ENCODE measurements around the gene RAPGEF4. TPM values are rescaled to one million over a fixed set of nuclear protein-coding genes. Genes with fewer than 3 reads are reported as not detected.
"Not testable (repeated sequence)": the region's sequence is repeated elsewhere in the genome, so short reads cannot be mapped to it uniquely, and the experiment has no call there.

The RAPGEF4 gene
- total RNA-seq, 1 donor from 2014 or later: 12.8 TPM

DNA sequence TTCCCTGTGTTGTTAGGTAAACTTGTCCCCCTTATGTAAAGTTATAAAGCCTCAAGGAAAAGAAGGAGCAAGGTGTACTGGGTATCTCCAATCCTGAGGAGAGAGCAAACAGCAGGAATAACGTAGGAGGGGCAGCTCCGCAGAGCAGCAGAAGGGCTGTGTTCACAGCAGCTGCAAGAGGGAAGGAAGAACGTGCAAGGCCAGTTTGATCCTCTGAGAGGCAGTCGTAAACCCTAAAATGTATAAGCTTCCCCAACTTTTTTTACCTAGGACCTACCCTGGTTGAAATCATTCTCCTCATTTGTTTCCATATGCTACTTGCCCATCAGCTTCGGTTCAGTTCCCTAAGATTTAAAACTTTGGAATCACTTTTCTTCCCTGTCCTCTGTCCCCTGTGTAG, 288.1 kb downstream of the RAPGEF4 start:
- ATAC-seq (no peak), DNase-seq (ENCODE audit: low spot score) (no peak)

DNA sequence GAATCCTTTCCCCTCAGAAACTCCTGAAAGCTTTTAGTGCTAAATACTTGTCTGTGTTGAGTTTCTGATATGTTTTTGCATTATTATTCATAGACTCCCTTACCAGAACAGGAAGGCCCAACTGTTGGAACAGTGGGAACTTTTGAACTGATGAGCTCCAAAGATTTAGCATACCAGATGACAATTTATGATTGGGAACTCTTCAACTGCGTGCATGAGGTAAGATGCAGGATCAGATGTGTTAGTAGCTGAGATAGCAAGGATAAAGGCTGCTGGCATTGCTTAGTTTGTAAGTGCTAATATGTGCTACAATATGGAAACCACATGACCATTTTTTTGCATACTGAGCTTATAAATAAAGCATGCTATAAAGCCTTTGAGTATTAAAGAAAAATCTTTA, 290.8 kb downstream of the RAPGEF4 start:
- ATAC-seq (no peak), DNase-seq (ENCODE audit: low spot score) (no peak)

DNA sequence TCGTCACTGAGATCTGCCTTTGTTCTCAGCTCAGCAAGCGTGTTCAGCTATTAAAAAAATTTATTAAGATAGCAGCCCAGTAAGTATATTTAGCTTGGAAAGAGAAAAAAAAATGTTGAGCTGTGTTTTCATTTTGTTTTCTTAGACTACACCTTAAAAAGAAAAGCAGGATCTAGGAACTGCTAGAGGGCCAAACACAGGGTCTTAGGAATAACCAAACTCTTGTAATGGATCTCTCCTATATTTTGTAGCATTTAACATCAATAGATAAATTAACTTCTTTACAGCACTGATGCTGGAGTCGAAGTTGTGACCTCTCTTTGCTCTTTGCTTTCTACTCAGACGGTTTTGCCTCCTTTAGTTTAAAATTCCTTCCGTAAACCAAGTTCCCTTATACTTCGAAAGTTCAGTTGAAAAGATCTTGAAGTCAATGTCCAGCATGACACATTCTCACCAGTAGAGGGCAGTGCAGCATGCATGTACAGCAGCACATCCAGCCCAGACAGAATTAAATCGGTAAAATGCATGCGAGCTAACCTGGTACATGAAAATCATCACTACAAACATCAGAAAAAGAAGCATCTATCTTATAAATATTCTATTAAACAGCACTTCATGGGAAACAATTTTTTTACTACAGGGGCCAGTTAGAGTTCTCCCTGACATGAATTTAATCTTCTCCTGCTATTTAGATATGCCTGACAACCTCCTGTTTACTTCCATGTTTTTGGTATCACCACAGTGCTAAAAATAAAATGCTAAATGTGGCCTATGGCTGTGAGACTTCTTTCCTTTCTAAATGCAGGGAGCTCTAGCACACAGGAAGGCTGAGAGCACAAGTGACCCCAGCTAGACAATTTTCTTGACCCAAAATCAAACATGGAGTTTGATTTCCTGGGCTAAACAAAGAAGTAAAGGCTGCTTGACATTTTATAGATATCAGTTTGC, 291.8 kb downstream of the RAPGEF4 start:
- DNase-seq (ENCODE audit: low spot score) (peak; percentile 75), ATAC-seq (peak; percentile 97)

DNA sequence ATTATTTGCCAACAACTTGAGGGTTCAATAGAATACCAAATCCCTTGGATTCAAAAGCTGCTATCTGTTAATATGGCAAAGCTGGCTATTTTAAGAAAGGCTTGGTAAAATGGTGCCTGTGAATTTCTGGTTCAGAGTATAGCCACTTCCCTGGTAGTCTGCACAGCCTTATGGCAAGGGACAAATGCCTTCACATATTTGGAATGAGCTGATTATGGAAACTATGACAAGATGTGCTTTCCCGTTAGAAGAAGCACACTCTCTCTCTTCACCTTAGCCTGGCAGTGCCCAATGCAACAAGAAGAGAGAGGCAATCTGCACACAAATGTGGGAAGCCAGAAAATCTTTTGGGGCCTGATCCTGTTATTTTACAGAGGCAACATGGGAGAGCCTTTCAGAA, 292.5 kb downstream of the RAPGEF4 start:
- ATAC-seq (no peak), DNase-seq (ENCODE audit: low spot score) (no peak)

DNA sequence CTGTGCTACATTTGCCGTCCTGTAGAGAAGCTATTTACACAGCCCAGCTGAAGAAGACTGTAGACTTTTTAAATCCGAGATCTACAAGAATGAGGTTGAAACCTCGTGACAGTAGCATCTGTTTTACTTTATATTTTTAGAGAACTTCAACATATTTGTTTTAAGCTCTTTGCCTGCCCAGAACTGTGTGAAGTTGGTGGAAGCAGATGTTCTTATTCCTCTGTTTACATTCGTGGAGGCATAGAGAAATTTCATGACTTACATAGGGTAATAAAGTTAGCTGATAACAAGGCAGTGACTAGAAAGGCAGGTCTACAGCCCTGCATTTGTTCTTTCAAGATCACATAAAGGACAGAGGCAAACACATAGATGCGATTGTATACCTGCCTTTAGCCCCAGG, 293.0 kb downstream of the RAPGEF4 start:
- ATAC-seq: no peak
- no peak for DNase-seq (ENCODE audit: low spot score)

DNA sequence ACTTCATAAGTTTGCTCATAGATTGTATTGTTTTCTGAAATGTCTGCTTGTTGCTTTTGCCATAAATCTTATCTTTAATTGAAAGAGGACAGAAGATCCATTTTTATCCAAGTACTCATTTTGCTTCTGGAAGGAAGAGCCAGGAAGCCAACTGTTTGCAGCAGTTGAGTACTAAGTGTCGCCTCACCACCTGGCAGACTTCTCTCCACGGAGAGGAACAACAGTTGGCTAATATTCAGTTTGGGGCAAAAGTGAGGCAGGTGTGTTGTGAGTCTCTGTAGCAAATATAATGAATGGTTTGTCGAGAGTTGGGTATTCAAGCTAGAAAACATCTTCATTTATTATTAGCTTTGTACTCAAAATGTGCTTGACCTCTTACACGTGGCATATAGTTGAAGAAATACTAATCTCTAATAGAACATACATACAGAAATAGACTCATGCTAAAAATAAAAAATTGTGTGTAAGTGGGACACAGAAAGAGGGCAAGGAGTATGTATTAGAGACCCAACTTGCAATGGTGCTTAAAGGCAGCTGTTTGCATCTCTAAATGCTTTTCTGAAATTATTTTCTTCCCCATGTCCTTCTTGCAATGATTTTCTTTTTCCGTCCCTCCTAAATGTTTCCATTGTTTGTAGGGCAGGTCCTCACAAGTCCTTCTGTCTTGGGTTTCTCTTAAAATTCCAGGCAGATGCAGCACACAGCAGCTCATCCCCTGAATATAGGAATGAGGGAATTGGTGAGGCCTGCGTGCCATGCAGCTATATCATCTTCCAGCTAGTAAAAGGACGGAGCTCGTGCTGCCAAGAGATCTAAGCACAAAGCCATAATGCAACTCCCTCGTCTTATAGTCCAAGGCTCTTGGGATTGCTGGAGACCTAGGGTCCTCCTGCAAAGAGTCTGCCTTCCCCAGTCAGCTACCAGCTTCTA, 295.2 kb downstream of the RAPGEF4 start:
- DNase-seq (ENCODE audit: low spot score): no peak
- no peak for ATAC-seq

DNA sequence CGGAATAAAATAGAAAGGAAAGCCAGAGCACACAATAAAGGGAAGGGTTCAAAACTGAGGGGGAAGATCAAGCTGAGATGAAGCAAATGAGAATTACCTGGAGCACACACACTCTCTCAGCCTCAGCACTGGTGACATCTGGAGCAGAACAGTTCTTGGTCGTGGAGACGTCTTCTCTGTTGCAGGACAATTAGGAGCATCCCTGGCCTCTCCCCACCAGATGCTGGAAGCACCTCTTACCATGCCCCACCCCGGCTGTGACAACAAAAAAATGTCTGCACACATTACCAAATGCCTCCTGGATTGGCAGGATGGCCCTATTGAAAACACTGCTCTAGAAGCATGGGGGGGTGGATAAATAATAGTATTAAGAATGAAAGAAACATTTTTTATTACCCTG, 296.4 kb downstream of the RAPGEF4 start:
- ATAC-seq: no peak
- no peak for DNase-seq (ENCODE audit: low spot score)

DNA sequence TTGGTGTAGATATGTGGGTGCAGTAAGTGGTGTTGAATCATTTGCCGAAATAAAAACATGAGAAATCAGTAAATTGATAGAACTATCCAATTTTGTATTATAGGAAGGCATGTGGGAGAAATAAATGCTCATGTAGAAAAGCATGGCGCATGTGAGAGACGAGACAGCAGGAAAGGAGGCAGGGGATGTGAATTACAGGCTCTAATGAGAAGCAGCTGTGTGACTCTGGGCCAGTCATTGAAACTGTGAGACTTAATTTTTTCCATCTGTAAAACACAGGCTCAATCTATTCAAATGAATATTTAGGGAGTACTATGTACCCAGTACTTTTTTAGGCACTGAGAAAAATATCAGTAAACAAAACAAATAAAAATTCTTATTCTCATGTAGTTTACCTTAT, 297.4 kb downstream of the RAPGEF4 start:
- no peak for ATAC-seq
- DNase-seq (ENCODE audit: low spot score): no peak

DNA sequence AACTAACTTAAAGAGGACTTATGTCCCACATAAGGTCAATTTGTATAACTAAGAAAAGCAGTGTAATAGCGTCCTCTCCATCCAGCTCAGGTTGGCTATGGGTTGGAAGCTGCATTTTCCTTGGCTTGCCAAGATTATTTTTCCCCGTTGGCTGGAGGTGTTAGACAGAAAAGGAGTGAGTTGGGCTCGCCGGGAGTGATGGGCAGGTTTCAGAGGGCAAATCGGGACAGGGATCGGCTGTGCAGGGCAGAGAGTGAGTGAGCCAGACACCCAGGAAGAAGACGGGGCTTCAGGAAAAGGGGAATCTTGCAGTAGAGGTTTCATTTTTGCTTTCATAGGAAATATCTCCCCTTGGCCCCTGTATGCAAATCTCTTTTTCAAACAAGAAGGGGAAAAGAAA, 298.5 kb downstream of the RAPGEF4 start:
- DNase-seq (ENCODE audit: low spot score) (no peak), ATAC-seq (no peak)

DNA sequence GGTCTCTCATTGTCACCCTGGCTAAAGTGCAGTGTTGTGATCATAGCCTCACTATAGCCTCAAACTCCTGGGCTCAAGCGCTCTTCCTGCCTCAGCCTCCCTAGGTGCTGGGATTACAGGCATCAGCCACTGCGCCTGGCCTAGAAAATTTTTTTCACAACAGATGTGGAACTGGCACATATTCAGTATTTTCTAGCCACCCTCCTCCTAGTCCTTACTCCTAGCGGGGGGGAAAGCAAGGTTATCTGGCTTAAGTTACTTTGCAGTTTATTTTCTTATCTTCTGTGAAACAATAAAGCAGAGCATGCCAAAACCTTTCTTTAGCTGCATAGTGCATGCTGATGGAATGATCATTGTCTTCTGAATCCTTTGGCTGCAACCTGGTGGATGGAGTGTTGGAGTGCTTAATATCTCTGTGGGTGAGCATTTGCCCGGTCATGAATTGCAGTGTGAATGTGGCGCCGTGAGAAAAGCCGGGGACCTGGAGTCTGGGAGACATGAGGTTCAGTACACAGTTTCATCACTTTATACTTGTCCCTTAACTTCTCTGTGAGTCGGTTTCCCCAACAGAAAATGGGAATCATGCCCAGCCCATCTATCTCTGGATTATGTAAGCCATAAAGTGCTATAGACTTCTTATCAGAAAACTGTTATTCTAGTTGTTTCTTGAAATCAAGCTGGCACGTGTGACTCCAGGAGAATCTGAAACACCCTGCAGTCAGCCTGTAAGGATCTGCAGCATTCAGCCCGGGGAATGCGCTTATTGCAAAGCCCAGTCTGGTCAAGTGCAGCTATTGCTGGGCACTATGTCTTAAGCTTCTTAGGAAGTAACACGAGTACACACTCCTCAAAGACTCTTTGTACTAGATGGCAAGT, 301.8 kb downstream of the RAPGEF4 start:
- no peak for ATAC-seq

DNA sequence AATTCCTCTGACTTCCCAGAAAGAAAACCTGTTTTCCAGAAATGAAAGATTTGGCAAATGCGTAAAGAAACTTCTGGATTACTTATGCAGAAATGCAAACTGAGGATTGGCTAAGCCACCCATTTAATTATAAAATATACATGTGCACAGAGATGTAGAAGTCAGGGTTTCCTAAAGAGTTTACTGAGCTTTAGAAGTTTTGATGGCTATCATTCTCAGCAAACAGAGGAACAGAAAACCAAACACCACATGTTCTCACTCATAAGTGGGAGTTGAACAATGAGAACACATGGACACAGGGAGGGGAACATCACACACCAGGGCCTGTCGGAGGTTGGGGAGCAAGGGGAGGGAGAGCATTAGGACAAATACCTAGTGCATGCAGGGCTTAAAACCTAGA, 302.6 kb downstream of the RAPGEF4 start:
- not testable (repeated sequence) for ATAC-seq

More for the DNA sequence above, 301.8 kb downstream of the RAPGEF4 start:
- no peak for DNase-seq (ENCODE audit: low spot score)

DNA sequence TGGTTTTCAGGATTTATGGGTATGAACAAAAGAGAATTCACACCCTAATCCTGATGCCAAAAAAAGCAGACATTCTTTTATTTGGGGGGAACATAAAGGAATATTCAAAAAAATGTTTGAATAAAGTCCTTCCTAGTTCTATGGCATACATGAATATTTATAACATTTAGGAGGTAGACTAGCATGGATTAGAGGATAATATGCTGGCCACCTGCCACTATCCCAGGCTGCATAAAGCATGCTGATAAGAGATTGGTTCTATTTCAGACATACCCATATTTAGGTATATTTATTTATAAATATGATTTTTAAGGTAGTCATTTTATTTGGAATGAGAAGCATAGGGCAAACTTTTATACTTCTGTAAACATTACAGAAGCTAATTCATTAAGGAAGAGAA, 305.1 kb downstream of the RAPGEF4 start:
- DNase-seq (ENCODE audit: low spot score) (no peak), ATAC-seq (no peak)

More for the DNA sequence above, 302.6 kb downstream of the RAPGEF4 start:
- not testable (repeated sequence) for DNase-seq (ENCODE audit: low spot score)

DNA sequence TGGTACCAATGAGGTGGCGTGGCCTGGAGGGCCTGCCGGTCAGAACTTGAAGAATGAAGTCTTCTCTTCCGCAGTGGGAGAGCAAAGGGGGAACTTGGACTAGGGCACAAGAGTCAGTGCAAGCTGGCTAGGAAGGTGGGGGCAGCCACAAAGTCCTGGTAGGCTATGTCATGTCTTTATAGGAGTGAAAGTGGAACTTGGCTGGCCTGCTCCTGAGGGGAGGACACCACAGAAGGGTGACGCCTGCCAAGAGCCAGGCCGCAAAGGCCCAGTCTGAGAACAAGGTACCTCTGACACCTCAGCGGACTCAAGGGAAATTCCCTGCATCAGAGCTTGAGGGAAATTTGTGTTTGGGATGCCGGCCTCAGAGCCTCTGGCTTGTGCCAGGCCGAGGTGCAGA, 307.8 kb downstream of the RAPGEF4 start:
- DNase-seq (ENCODE audit: low spot score) (peak; percentile 78), ATAC-seq (peak; percentile 98)

DNA sequence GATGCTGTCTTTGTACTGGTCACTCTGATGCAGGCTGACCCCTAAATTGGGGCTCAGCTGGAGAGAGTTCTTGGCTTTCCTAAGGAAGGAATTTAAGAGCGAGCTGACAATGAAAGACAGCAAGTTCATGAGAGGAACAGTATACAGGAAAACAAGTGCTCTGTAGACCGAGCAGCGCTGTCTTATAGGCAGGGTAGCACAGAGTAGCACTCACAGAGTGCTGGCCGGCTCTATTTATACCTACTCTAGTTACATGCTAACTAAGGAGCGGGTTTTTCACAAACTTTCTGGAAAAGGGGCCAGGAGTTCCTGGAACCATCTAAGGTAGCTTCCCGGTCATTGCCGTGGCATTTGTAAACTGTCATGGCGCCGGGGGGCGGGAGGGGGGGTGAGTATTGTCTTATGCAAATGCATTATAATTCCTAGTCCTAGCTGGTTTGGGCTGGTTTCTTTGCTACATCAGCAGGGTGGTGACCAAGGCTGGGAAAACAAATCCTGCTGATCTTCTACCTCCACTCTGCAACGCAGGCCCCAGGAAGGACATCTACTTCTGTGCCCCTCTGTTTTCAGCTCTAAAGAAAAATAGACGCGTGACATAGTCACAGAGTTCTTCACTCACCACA, 308.4 kb downstream of the RAPGEF4 start:
- DNase-seq (ENCODE audit: low spot score) (no peak), ATAC-seq (no peak)

DNA sequence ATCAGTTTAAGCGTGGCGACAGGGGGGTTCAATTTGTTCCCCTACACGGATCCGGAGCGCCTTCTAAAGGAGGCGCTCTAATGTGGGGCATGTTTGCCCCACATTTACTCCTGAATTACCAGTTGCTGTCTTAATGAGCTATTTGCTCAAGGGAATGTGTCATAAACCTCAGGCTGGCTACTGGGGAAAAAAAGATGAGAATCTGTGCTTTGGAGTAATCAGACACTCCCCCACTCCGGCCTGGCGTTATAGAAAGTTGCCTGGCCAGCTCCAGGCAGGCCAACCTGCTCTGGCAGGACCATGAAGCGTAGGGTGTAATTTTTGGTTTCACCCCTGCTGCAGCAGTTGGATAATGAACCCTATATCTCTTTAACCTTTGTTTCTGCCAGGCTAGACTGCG, 309.0 kb downstream of the RAPGEF4 start:
- ATAC-seq: no peak

DNA sequence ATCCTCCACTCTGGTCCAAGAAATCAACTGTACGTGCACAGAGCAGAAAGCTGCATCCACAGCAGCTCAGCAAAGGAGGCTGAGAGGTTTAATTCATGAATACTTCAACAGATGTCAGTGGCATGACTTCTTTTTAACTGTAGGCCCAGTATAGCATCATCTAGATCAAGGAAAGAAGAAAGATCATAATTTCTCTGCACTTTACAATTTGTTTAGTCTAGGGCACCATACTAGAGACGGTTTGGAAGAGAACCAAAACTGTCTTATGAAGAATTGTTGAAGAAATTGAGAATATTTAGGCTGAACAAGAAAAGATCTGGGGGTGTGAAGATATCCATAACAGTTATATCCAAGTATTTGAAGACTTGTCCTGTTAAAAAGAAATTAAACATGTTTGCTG, 309.5 kb downstream of the RAPGEF4 start:
- ATAC-seq (no peak), DNase-seq (ENCODE audit: low spot score) (no peak)

More for the DNA sequence above, 309.0 kb downstream of the RAPGEF4 start:
- DNase-seq (ENCODE audit: low spot score): no peak

DNA sequence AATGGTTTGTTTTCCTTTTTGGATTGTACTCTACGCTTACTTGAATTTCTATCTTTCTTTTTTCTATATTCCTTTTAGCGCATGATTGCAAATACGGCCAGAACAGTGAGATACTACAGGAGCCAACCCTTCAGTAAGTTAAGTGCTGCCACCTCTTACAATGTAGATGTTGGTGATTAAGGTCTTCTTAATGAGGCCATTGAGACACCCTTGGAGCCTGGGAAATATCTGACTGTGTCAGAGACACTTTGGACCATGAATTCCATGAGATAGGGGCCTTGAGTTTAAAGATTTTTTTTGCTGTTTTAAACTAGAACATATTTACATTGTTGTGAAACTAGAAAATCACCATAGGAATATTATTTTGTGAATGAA, 312.9 kb downstream of the RAPGEF4 start:
- DNase-seq (ENCODE audit: low spot score): no peak
- ATAC-seq: peak; percentile 41

DNA sequence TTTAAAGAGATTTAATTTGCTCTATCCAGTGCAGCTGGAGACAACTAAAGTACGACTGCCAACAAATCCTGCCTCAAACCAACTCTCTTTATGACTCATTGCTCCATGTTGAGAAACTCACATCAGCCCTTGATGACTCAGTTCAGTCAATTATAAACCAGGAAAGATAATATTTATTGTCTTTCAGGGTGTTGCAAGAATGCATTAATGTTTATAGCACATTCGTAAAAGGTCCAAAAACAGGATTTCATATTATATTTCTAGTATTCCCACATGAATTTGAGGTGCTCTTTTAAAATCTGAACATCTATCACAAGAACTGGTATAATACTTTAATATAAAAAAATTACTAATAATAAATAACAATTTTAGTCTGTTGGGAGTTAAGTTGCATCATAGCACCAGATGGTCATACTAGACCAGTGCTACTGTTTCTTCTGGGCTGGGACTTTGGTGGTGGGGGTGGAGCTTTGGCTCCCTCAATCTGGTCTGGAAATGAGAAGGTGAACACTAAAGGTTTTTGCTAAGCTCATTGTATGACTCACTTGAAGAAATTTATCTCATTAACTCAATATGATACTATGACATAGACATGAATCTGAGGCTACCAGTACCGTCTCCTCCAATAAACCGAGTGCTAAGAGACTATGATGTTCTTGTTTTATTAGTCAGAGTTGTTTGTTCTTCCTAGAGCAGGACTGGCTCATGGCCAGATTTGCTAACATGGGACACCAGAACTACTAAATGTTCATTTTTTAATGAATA, 313.4 kb downstream of the RAPGEF4 start:
- DNase-seq (ENCODE audit: low spot score) (peak; percentile 79), ATAC-seq (peak; percentile 87)

DNA sequence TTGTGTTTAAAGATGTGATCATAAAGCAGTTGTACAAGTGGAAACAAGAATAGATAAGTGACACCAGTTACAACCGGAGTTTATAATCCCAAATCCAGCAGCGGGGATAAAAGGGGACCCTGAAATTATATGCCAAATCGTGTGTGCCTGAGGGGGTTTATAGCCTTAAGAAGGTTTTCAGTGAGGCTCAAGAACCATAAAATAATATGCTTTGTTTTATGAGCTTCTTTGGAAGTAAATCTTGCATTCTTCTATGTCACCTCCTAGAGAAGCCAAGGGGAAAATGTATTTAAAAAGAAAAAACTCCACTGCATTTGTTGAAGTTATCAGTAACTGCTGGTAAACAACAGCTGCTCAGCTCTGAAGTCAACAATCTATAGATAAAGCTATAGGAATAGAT, 314.2 kb downstream of the RAPGEF4 start:
- no peak for DNase-seq (ENCODE audit: low spot score)
- ATAC-seq: no peak

Data from left lobe of liver (tissue), 2 donors.